Renal pelvis (tissue), 12 donors: ENCODE data around the gene ZNF83. TPM values are rescaled to one million over a fixed set of nuclear protein-coding genes. Genes with fewer than 3 reads are reported as not detected.
"Not testable (repeated sequence)": the region's sequence is repeated elsewhere in the genome, so short reads cannot be mapped to it uniquely, and the experiment has no call there.

ENCODE experiments used
- DNase-seq: peaks from one replicate; pipeline ENCODE4 v3.0.0-alpha.2; 2013
- long read RNA-seq, 16 experiments: transcript quantifications; one replicate each; lab custom pipeline, GENCODE V29; 2026
- polyA plus RNA-seq, 3 donors: library from polyadenylated mRNA; unstranded; fragments of 120-200 nt; gene quantifications; one replicate each; pipeline ENCODE4 v1.2.1, GENCODE V29; 2013; ENCODE audit not compliant: insufficient read length in 3 of 3

Gene ZNF83
- polyA plus RNA-seq = 100 to 1,000 TPM in 1 of 3 donors, 10 to 100 TPM in 2; 51.0 to 118 (median 81.5) TPM
- long read RNA-seq, donor 1, transcript ZNF83-203 (2 exons, 3,743 nt) = major isoform, 10 of 12 reads
- long read RNA-seq, donor 1, partial matches to known transcripts = 0 of 12 reads
- long read RNA-seq, donor 1, other reads (novel, unspliced or antisense) = 0 of 12 reads
- long read RNA-seq, donor 2, transcript ZNF83-203 (2 exons, 3,743 nt) = major isoform, 7 of 13 reads
- long read RNA-seq, donor 2, partial matches to known transcripts = 0 of 13 reads
- long read RNA-seq, donor 2, other reads (novel, unspliced or antisense) = 5 of 13 reads
- long read RNA-seq, donor 3, transcript ZNF83-203 (2 exons, 3,743 nt) = major isoform, 11 of 18 reads
- long read RNA-seq, donor 3, partial matches to known transcripts = 6 of 18 reads
- long read RNA-seq, donor 3, other reads (novel, unspliced or antisense) = 0 of 18 reads
- long read RNA-seq, donor 4, transcript ZNF83-203 (2 exons, 3,743 nt) = major isoform, 22 of 27 reads
- long read RNA-seq, donor 4, partial matches to known transcripts = 0 of 27 reads
- long read RNA-seq, donor 4, other reads (novel, unspliced or antisense) = 0 of 27 reads
- long read RNA-seq, donor 5, transcript ZNF83-203 (2 exons, 3,743 nt) = major isoform, 9 of 12 reads
- long read RNA-seq, donor 5, partial matches to known transcripts = 0 of 12 reads
- long read RNA-seq, donor 5, other reads (novel, unspliced or antisense) = 0 of 12 reads
- long read RNA-seq, donor 6, transcript ZNF83-203 (2 exons, 3,743 nt) = major isoform, 11 of 25 reads
- long read RNA-seq, donor 6, partial matches to known transcripts = 9 of 25 reads
- long read RNA-seq, donor 6, other reads (novel, unspliced or antisense) = 0 of 25 reads
- long read RNA-seq, donor 7, transcript ZNF83-203 (2 exons, 3,743 nt) = major isoform, 10 of 12 reads
- long read RNA-seq, donor 7, partial matches to known transcripts = 0 of 12 reads
- long read RNA-seq, donor 7, other reads (novel, unspliced or antisense) = 0 of 12 reads
- long read RNA-seq, donor 8, transcript ZNF83-203 (2 exons, 3,743 nt) = major isoform, 6 of 15 reads
- long read RNA-seq, donor 8, partial matches to known transcripts = 5 of 15 reads
- long read RNA-seq, donor 8, other reads (novel, unspliced or antisense) = 0 of 15 reads
- long read RNA-seq, donor 9, transcript ZNF83-203 (2 exons, 3,743 nt) = major isoform, 16 of 30 reads
- long read RNA-seq, donor 9, partial matches to known transcripts = 9 of 30 reads
- long read RNA-seq, donor 9, other reads (novel, unspliced or antisense) = 0 of 30 reads
- long read RNA-seq, donor 10, transcript ZNF83-203 (2 exons, 3,743 nt) = major isoform, 29 of 59 reads
- long read RNA-seq, donor 10, partial matches to known transcripts = 14 of 59 reads
- long read RNA-seq, donor 10, other reads (novel, unspliced or antisense) = 12 of 59 reads
- long read RNA-seq, donor 11, transcript ZNF83-203 (2 exons, 3,743 nt) = major isoform, 8 of 12 reads
- long read RNA-seq, donor 11, partial matches to known transcripts = 0 of 12 reads
- long read RNA-seq, donor 11, other reads (novel, unspliced or antisense) = 0 of 12 reads
- long read RNA-seq, donor 12, transcript ZNF83-203 (2 exons, 3,743 nt) = major isoform, 79 of 92 reads
- long read RNA-seq, donor 12, transcript ZNF83-217 (3 exons, 728 nt) = minor isoform, 5 of 92 reads
- long read RNA-seq, donor 12, partial matches to known transcripts = 0 of 92 reads
- long read RNA-seq, donor 12, other reads (novel, unspliced or antisense) = 0 of 92 reads
- long read RNA-seq, donor 13, transcript ZNF83-203 (2 exons, 3,743 nt) = major isoform, 16 of 24 reads
- long read RNA-seq, donor 13, partial matches to known transcripts = 0 of 24 reads
- long read RNA-seq, donor 13, other reads (novel, unspliced or antisense) = 0 of 24 reads
- long read RNA-seq, donor 14, transcript ZNF83-203 (2 exons, 3,743 nt) = major isoform, 15 of 31 reads
- long read RNA-seq, donor 14, partial matches to known transcripts = 11 of 31 reads
- long read RNA-seq, donor 14, other reads (novel, unspliced or antisense) = 0 of 31 reads
- long read RNA-seq, donor 15, transcript ZNF83-203 (2 exons, 3,743 nt) = major isoform, 22 of 38 reads
- long read RNA-seq, donor 15, partial matches to known transcripts = 6 of 38 reads
- long read RNA-seq, donor 15, other reads (novel, unspliced or antisense) = 0 of 38 reads
- long read RNA-seq, donor 16, transcript ZNF83-203 (2 exons, 3,743 nt) = major isoform, 13 of 23 reads
- long read RNA-seq, donor 16, partial matches to known transcripts = 0 of 23 reads
- long read RNA-seq, donor 16, other reads (novel, unspliced or antisense) = 5 of 23 reads

DNA sequence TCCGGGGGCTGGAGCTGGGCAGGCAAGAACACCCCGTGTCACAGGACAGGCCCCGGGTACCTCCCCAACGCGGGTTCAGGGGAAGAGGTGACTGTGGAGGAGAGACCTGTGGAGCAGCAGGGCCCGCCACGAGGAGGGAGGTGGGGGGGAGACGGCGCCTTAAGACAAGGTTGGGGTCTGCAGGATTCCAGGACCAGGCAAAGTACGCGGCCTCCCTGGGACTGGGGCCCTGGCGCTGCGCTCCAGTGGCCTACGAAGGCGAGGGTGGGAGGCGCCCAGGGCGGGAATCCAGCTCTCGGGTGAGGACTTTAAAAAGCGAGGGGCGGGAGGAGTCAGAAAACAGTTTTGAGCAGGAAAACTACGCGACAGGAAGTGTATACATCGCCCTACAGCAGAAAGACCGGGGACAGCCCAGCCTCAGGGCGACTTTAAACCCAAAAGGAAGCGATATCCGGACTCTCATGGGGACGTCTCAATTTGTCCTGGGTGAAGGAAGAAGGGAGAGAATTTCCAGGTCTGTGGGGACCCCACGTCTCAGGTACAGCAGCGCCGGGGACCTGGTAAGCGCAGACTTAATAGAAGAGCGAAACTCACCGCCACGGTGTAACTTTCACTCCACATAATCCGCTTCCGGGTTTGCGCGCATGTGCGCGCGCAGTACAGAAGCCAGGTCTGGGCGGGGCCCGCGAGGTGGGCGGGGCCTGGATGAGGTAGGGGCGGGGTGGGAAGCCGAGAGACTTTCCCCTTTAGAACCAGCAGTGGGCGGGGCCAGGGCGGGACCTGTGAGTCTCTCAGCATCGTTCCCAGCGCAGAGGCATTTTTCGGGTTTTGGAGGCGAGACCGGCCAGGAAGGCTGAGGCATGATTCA, at the start of gene ZNF83:
ZNF83 (minus strand) TSS at position 638 of the 868 bp plus-strand sequence.
- peak; percentile 97 for DNase-seq

DNA sequence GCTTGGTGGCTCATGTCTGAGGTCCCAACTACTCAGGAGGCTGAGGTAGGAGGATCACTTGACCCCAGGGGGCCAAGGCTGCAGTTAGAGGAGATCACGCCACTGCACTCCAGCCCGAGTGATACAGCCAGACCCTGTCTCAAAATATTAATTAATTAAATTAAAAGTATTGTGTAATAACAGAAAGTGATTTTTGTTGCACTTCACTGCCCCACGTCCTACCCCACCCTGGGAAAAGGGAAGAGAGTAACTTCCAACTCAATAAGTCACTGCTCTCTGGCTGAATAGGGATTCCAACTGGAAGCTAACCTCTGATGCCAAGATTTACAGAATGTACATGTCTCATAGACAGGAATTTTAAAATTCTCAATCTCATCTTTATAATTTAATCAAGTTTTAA, 49.5 kb upstream of the ZNF83 start:
- DNase-seq = no peak

DNA sequence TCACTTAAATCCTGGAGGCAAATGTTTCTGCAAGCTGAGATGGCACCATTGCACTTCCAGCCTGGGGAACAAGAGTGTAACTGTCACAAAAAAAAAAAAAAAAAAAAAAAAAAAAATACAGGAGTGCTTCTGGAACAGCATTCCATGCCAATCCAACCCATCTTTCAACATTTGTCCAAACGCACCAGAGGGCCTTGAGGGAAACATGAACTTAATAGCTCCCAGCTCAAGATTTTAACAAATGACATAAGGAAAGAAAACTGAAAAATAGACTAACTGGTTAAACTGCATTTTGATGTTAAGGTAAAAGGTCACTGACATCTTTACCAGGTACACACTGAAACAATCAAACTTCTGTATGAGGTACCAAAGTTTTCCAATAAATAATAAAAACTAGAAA, 47.7 kb upstream of the ZNF83 start:
- DNase-seq = no peak

DNA sequence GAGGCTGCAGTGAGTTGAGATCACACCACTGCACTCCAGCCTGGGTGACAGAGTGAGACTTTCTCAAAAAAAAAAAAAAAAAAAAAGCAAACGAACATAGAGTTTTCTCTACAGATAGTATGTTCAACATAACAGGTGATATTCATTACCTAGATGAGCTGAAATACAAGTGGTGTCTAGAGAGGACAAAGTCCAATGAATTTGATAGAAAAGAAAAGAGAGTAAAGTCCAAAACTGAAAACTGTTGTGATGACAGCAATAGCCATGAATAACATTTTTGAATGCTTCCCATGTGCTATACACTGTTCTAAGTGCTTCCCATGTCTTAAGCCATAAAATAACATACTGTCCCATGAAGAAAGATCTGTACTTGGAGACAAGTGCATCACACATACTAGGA, 43.1 kb upstream of the ZNF83 start:
- not testable (repeated sequence) for DNase-seq

DNA sequence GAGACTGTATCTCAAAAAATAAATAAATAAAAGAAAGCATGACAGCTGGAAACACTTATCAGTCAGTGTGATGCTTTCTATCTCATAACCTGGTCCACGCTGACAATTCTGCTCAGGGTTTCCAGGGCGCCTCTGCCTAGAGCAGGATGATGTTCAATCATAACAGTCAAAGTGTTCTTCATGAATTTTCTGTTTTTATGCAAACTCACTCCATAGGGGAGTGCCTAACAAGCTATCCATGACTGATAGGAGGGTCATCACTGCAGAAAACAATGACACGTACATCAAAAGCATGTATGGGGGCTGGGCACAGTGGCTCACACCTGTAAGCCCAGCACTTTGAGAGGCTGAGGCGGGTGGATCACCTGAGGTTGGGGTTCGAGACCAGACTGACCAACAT, 41.4 kb upstream of the ZNF83 start:
- DNase-seq = no peak

DNA sequence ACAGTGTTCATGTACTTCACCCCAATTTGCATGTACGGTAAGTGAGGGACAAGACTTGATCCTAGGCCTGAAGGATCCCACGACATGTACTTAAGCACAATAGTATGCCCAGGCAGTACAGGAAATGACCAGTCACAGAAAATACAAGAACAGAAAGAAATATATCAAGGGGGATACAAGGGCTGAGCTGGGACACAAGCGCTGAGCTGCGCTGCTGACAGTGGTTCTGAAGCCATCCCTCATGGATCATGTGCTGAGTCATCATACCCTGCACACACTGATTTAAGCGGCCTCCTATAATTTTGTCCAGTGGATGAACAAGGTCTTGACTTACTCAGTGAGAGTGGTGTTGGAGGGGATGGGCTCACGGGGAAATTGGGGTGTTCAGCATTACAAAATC, 37.1 kb upstream of the ZNF83 start:
- not testable (repeated sequence) for DNase-seq

DNA sequence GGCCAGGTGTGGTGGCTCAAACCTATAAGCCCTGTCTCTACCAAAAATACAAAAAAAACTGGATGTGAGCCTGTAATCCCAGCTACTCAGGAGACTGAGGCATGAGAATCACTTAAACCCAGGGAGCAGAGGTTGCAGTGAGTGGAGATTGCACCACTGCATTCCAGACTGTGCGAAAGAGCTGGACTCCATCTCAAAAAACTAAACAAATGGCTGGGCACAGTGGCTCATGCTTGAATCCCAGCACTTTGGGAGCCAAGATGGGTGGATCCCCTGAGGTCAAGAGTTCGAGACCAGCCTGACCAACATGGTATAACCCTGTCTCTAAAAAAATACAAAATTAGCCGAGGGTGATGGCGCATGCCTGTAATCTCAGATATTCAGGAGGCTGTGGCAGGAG, 34.9 kb upstream of the ZNF83 start:
- no peak for DNase-seq

DNA sequence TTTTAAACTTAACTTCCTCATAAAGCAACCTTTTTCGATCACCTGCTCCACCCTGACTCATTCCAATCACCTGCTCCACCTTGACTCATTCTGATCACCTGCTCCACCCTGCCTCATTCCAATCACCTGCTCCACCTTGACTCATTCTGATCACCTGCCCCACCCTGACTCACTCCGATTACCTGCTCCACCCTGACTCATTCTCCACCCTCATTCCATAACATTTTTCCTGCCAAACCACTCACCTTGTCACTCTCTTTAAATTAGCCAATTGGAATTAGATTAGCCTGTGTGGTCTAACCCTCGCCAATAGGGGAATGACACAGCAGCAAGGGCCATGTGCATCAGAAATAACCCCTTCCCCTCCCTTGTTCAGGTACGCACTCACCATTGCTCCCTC, 31.9 kb upstream of the ZNF83 start:
- no peak for DNase-seq

DNA sequence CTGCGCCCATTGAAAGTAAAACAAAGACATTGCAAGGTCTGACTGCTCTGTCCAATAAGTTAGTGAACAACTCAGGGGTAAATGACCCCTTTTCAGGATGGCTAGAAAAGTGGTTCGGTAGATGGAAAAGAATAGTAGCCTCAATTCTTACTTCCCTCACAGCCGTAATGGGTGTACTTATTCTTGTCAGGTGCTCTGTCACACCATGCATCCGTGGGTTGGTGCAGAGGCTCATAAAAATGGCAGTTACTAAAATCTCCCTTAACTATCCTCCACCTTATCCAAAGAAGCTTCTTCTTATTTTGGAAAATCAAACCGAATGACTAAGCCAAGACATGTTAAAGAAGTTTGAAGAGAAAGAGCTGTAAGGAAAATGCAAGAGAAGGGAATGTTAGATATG, 31.4 kb upstream of the ZNF83 start:
- no peak for DNase-seq

DNA sequence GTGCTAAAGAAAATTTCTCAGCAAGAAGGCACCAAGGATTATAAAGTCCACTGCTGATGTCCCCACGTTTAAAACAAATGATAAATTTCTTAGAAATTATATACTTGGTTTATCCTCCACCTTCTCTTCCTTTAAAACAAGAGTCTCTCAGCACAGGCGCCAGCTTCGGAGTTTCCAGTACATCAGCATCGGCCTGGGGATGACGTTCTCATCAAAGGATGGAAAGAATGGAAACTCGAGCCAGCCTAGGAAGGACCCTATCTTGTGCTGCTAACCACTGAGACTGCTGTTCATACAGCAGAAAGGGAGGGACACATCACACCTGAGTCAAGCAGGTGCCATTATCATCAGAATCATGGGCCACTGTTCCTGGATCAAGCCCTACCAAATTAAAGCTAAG, 29.8 kb upstream of the ZNF83 start:
- no peak for DNase-seq

DNA sequence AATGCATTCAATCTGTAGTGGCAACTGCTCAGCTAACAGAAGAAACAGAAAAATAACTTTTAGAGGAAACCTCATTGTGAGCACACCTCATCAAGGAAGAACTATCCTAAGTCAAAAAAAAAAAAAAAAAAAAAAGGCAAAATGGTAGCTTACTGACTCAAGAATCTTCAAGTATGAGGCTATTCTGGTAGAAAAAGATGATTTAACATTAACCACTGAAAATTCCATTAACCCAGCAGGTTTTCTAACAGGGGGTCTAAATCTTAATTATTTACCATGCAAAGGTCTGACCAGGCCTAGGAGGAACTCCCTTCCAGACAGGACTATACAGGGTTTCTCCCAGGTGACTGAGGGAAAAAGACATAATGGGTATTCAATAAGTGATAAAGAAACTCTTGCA, 28.4 kb upstream of the ZNF83 start:
- no peak for DNase-seq

DNA sequence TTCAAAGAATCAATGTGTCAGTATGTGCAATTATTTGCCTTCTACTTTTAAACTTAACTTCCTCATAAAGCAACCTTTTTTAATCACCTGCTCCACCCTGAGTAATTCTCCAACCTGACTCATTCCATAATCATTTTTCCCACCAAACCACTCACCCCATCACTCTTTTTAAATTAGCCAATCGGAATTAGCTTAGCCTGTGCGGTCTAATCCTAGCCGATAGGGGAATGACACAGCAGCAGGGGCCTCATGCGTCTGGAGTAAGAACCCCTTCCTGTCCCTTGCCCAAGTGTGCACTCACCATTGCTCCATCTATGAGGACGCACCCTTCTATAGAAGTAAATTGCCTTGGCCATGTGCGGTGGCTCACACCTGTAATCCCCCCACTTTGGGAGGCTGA, 27.4 kb upstream of the ZNF83 start:
- no peak for DNase-seq

DNA sequence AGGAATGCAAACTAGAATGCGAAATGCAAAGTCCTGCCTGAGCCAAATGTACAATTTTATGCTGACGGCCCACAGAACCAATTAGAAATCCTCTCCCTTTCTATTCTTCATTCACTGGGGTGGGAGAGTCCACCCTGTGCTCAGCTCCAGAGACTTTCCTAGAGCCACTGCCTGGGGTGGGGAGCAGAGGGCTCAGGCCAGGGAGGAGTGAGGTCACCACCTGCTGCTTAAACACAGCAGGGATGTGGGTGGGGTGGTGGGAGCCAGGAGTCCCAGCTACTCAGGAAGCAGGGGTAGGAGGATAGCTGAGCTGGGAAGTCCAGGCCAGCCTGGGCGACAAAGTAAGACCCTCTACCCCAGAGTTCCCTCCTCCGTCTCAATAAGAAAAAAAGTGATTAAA, 26.9 kb upstream of the ZNF83 start:
- DNase-seq = no peak

DNA sequence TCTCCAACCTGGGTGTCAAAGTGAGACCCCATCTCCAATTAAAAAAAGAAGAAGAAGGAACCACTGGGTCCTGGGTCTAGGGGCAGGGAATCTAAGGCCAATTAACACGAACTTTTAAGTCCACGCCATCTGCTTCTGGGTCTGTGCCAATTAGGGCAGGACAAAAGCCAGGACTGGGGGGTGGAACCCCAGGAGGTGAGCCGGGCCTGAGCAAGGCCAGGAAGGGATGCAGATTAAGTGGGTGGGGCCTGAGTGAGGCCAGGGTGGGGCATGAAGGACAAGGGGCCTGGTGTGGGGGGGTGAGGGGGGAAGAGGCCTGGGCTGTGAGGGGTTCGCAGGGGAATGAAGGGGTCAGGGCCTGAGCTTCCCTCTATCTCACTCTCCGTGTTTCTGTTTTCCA, 26.3 kb upstream of the ZNF83 start:
- DNase-seq = no peak

DNA sequence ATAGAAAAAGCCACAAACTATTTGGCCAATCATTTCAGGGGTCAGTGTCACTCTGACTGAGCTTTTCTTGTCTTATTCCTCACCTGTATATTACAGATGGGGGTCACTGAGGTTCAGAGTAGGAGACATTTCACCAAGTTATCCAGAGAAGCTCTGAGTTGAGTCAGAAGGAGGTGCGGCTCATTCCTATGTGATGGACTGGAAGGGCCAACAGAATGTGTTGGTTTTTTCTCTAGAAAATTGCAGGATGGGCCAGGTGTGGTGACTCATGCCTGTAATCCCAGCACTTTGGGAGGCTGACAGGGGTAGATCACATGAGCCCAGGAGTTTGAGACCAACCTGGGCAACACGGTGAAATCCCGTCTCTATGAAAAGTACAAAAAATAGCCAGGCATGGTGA, 24.5 kb upstream of the ZNF83 start:
- DNase-seq = no peak

DNA sequence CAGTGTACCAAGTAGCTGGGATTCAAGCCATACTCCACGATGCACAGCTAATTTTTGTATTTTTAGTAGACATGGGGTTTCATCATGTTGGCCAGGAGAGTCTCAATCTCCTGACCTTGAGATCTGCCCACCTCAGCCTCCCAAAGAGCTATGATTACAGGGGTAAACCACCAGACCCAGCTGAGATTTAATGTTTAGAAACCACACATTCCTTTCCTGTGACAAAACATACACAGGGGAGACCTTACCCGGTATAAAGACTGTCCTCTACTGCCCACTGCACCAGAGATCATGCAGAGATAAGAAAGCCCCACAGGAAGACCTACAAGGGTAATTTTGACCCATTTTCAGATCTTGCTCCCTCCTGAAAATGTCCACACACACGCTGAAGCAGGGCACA, 22.8 kb upstream of the ZNF83 start:
- no peak for DNase-seq

DNA sequence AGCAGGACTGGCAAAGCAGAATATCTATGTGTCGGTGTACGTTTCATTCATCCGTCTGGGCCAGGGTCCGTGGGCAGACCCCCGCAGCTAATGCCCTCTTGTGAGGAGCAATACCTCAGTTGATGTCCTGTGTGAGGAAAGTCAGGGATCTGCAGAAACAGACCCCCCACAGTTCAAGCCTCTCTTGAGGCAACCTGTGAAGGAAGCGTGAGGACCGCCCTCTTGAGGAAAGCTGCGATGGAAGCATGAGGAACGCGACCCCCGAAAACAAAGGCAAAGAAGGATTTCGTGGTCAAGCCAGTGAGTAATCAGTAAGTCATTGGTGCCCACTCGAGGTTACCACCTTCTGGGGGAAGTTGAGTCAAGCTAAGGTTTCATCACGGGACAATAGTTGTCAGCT, 20.9 kb upstream of the ZNF83 start:
- DNase-seq = no peak

DNA sequence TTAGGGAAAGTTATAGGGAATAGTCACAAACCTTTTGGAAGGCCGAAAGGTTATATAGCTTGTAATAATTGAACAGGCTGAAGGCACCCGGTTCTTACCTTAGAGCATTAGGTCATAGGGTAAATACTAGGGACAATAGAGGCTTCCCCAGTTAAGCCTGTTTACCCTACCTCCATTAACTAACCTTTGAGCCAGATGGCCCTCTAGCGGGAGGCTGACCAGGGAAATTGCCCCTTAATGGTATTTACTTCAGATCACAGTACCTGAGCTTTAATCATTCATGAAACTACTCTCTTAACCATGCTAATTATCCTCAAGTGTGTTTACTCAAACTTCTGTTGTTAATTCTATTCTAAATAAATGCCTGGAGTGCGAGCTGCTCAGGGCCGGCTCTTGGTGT, 20.4 kb upstream of the ZNF83 start:
- no peak for DNase-seq

DNA sequence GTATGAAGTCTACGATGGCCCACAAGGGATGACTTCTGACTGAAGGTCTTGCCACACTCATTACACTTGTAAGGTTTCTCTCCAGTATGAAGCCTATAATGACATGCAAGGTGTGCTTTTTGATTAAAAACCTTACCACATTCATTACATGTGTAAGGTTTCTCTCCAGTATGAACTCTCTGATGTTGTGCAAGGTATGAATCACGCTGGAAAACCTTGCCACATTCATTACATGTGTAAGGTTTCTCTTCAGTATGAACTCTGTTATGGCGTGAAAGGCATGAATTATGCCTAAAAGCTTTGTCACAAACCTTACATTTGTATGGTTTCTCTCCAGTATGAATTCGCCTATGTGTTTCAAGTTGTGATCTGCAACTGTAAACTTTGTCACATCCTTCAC, 15.0 kb upstream of the ZNF83 start:
- DNase-seq = no peak
